ENCODE measurements around the gene RUBCNL. TPM values are rescaled to one million over a fixed set of nuclear protein-coding genes. Genes with fewer than 3 reads are reported as not detected.

The RUBCNL gene
- total RNA-seq, 1 experiment from 2014 or later = 1.4 TPM

- Mint-ChIP-seq H3K27me3 (ENCODE audit: low read depth) (no peaks in the 10 kb centered on the region), H3K36me3 (ENCODE audit: insufficient read depth in 1 of 3, low read depth in 3 of 3) (peaks cover 0 to 5% (median 0%) of the 10 kb centered on the region in 3 experiments; a peak in 1 of 7 replicates), H3K4me1 (peaks cover 5 to 15% of the 10 kb centered on the region in 2 experiments), H3K27ac (0 out of 7 replicates have a peak overlapping the region, but pooled peaks of 1 of the 3 experiments have one; percentile 69), H3K9me3 (peaks cover 0 to 4% of the 10 kb centered on the region in 2 experiments; a peak in 1 of 5 replicates), H3K4me3 (no peak overlapping the region)
- Histone ChIP-seq H3K27ac (ENCODE audit: insufficient read length, low read depth, low read length) (no peak overlapping the region), H4K20me1 (ENCODE audit: control insufficient read depth, insufficient read depth, insufficient read length) (no peaks in the 10 kb centered on the region), H2BK20ac (ENCODE audit: low read depth, low read length, poor library complexity, severe bottlenecking) (no peak overlapping the region), H2AK5ac (ENCODE audit: insufficient read length, low read length) (no peak overlapping the region), H3K4ac (ENCODE audit: low read depth, low read length) (no peak overlapping the region), H4K91ac (ENCODE audit: insufficient read length, low read depth, low read length) (no peak overlapping the region), H3K14ac (ENCODE audit: insufficient read depth, low read length) (no peak overlapping the region), H4K8ac (replicated peaks; ENCODE audit: insufficient read length, low read depth, low read length) (no peak overlapping the region), H3K79me1 (ENCODE audit: insufficient read depth, low read depth, low read length, poor library complexity, severe bottlenecking) (no peaks in the 10 kb centered on the region), H4K5ac (ENCODE audit: insufficient read length, low read depth, low read length) (no peak overlapping the region), H2BK15ac (ENCODE audit: low read depth, low read length) (no peak overlapping the region), H3K27me3 (ENCODE audit: insufficient read depth, low read length) (no peaks in the 10 kb centered on the region), H3K18ac (ENCODE audit: insufficient read length, low read depth, low read length) (no peak overlapping the region), H2BK5ac (ENCODE audit: insufficient read length, low read length) (no peak overlapping the region), H3K23ac (ENCODE audit: insufficient read length, low read depth, low read length) (no peak overlapping the region), H3K4me1 (ENCODE audit: insufficient read depth, low read length) (no peaks in the 10 kb centered on the region), H3K4me2 (ENCODE audit: insufficient read depth, insufficient read length, low read length) (no peak overlapping the region), H3K9me3 (ENCODE audit: control insufficient read depth, low read depth, low read length) (no peaks in the 10 kb centered on the region), H2BK120ac (ENCODE audit: low read depth, low read length, poor library complexity, severe bottlenecking) (no peak overlapping the region), H3K56ac (ENCODE audit: insufficient read length, low read depth, low read length) (no peak overlapping the region), H3K23me2 (ENCODE audit: insufficient read length, low read depth, low read length, poor library complexity, severe bottlenecking) (no peaks in the 10 kb centered on the region), H3K9ac (ENCODE audit: extremely low read depth, insufficient read length, low read length) (no peak overlapping the region), H3K79me2 (ENCODE audit: insufficient read depth, low read length) (no peaks in the 10 kb centered on the region), H3T11ph (ENCODE audit: low read length) (no peak overlapping the region), H2BK12ac (ENCODE audit: insufficient read length, low read depth, low read length) (no peak overlapping the region), H2AFZ (ENCODE audit: low read length) (no peak overlapping the region)
- WGBS (ENCODE audit: extremely low coverage, insufficient read length, low lambda C conversion rate) = no CpG with 5 or more reads among the region's 11 CpGs
- DNase-seq = no peak
- no peak for TF ChIP-seq CTCF (conservative IDR thresholded peaks at IDR 0.05)
These were observed 31.0 kb downstream of the RUBCNL start for GRCh38 chr13:46355901-46356590.
